WTC11 (cell line): ENCODE results near the gene DKK3. TPM values are rescaled to one million over a fixed set of nuclear protein-coding genes. Genes with fewer than 3 reads are reported as not detected.

Source experiments
- ATAC-seq: fragments of 200-7000 bp; cut with Tn5 transposase; 2 replicates; pipeline ENCODE4 v1.10.0; 2021; ENCODE audit warnings: mild to moderate bottlenecking, moderate library complexity
- CTCF ChIA-PET: fragments of 300-600 bp; sonication (Branson Sonifier 250); formaldehyde crosslinking; loops from one replicate; lab custom pipeline; 2021; ENCODE audit warnings: antibody characterized with exemption; lab: Charles Lee
- POLR2A ChIA-PET: fragments of 350-600 bp; sonication (Branson Sonifier 250); formaldehyde crosslinking; loops from one replicate; lab custom pipeline; 2021; ENCODE audit warnings: antibody characterized with exemption; lab: Charles Lee
- DNase-seq: peaks from one replicate; pipeline ENCODE4 v3.0.0; 2021; ENCODE audit warnings: low spot score
- H3K27ac Mint-ChIP-seq: 2 replicates; pipeline ENCODE4 v1.8.0; 2021; ENCODE audit warnings: mixed read lengths
- H3K27me3 Mint-ChIP-seq: 2 replicates; pipeline ENCODE4 v1.8.0; 2021; ENCODE audit warnings: low read depth, mild to moderate bottlenecking, moderate library complexity, mixed read lengths
- H3K36me3 Mint-ChIP-seq: 2 replicates; pipeline ENCODE4 v1.8.0; 2021; ENCODE audit warnings: mixed read lengths
- H3K4me1 Mint-ChIP-seq: 2 replicates; pipeline ENCODE4 v1.8.0; 2022; ENCODE audit warnings: mixed read lengths
- H3K4me3 Mint-ChIP-seq: 2 replicates; pipeline ENCODE4 v1.8.0; 2021; ENCODE audit warnings: mild to moderate bottlenecking, moderate library complexity, mixed read lengths
- H3K9me3 Mint-ChIP-seq: 2 replicates; pipeline ENCODE4 v1.8.0; 2021; ENCODE audit warnings: mixed read lengths
- AR ChIP-seq: fragments of 250-450 bp; sonication (Bioruptor Pico); IDR thresholded peaks from 2 replicates; pipeline ENCODE4 v1.9.0; 2021; ENCODE audit warnings: mild to moderate bottlenecking
- CREB1 ChIP-seq: sonication (generic); formaldehyde crosslinking; IDR thresholded peaks from 2 replicates; pipeline ENCODE4 v1.8.0; 2023; ENCODE audit warnings: mild to moderate bottlenecking, missing genetic modification reagents
- CREM ChIP-seq: sonication (generic); formaldehyde crosslinking; IDR thresholded peaks from 2 replicates; pipeline ENCODE4 v1.8.1; 2022; ENCODE audit warnings: mild to moderate bottlenecking, missing genetic modification reagents, moderate library complexity
- CTCF ChIP-seq: fragments of 200-600 bp; IDR thresholded peaks from 2 replicates; pipeline ENCODE4 v1.8.0; 2022; ENCODE audit warnings: antibody characterized with exemption
- E2F5 ChIP-seq: sonication (generic); formaldehyde crosslinking; IDR thresholded peaks from 2 replicates; pipeline ENCODE4 v1.8.1; 2022; ENCODE audit warnings: mild to moderate bottlenecking, moderate library complexity, missing genetic modification reagents
- ELF4 ChIP-seq: sonication (generic); formaldehyde crosslinking; IDR thresholded peaks from 2 replicates; pipeline ENCODE4 v1.8.1; 2022; ENCODE audit warnings: low read depth, mild to moderate bottlenecking, moderate library complexity, missing genetic modification reagents
- ESRRA ChIP-seq: sonication (generic); formaldehyde crosslinking; IDR thresholded peaks from 2 replicates; pipeline ENCODE4 v1.8.1; 2022; ENCODE audit warnings: mild to moderate bottlenecking, missing genetic modification reagents, borderline replicate concordance
- FOXJ3 ChIP-seq: sonication (generic); formaldehyde crosslinking; IDR thresholded peaks from 2 replicates; pipeline ENCODE4 v1.9.0; 2021; ENCODE audit warnings: missing genetic modification reagents, mild to moderate bottlenecking, borderline replicate concordance
- HMGXB4 ChIP-seq: sonication (generic); formaldehyde crosslinking; IDR thresholded peaks from 2 replicates; pipeline ENCODE4 v1.8.1; 2023; ENCODE audit warnings: mild to moderate bottlenecking, moderate library complexity, missing genetic modification reagents
- IRF1 ChIP-seq: sonication (generic); formaldehyde crosslinking; IDR thresholded peaks from 2 replicates; pipeline ENCODE4 v1.8.0; 2023; ENCODE audit warnings: missing genetic modification reagents
- NFE2L1 ChIP-seq: sonication (generic); formaldehyde crosslinking; IDR thresholded peaks from 2 replicates; pipeline ENCODE4 v1.8.1; 2023; ENCODE audit warnings: missing genetic modification reagents
- NR2C2 ChIP-seq: sonication (generic); formaldehyde crosslinking; IDR thresholded peaks from 2 replicates; pipeline ENCODE4 v1.8.0; 2022; ENCODE audit warnings: mild to moderate bottlenecking, missing genetic modification reagents
- SMAD3 ChIP-seq: sonication (generic); formaldehyde crosslinking; IDR thresholded peaks from 2 replicates; pipeline ENCODE4 v1.8.0; 2022; ENCODE audit warnings: missing genetic modification reagents, mild to moderate bottlenecking, borderline replicate concordance
- ZBTB43 ChIP-seq: sonication (generic); formaldehyde crosslinking; IDR thresholded peaks from 2 replicates; pipeline ENCODE4 v1.8.1; 2023; ENCODE audit warnings: mild to moderate bottlenecking, missing genetic modification reagents
- ZNF121 ChIP-seq: sonication (generic); formaldehyde crosslinking; IDR thresholded peaks from 2 replicates; pipeline ENCODE4 v1.8.0; 2023; ENCODE audit warnings: missing genetic modification reagents
- ZNF138 ChIP-seq: sonication (generic); formaldehyde crosslinking; conservative IDR thresholded peaks from 2 replicates; pipeline ENCODE4 v1.8.1; 2022; ENCODE audit warnings: mild to moderate bottlenecking, moderate library complexity, missing genetic modification reagents
- ZNF512 ChIP-seq: sonication (generic); formaldehyde crosslinking; IDR thresholded peaks from 2 replicates; pipeline ENCODE4 v1.8.1; 2022; ENCODE audit warnings: missing genetic modification reagents, borderline replicate concordance
- total RNA-seq: library from RNA; stranded (reverse); gene quantifications from 3 replicates; pipeline ENCODE4 v1.2.3, GENCODE V29; 2021

The DKK3 gene
- total RNA-seq, 1 experiment from 2014 or later: 17.6 TPM

GRCh38 chr11:11996321-11997048, 11.9 kb downstream of the DKK3 start:
- ATAC-seq (no peak), DNase-seq (no peak)
- TF ChIP-seq AR (CRISPR knock-in tag) (no peak), ELF4 (CRISPR knock-in tag) (no peak), ZNF138 (CRISPR knock-in tag) (no peak), NR2C2 (CRISPR knock-in tag) (no peak), ZNF121 (no peak), NFE2L1 (CRISPR knock-in tag) (no peak), CTCF (no peak), IRF1 (CRISPR knock-in tag) (no peak), FOXJ3 (CRISPR knock-in tag) (no peak), CREB1 (CRISPR knock-in tag) (no peak), ESRRA (no peak), ZBTB43 (CRISPR knock-in tag) (no peak)
- POLR2A ChIA-PET: no interaction called here
- CTCF ChIA-PET: no interaction called here
- H3K36me3 Mint-ChIP-seq: peaks cover 6% of the 10 kb centered on the region
- no peak overlapping the region; the same call in 1 of the 2 replicates for H3K27ac Mint-ChIP-seq
- H3K4me3 Mint-ChIP-seq: no peak overlapping the region
- no peaks in the 10 kb centered on the region for H3K27me3 Mint-ChIP-seq
- peaks cover 1% of the 10 kb centered on the region; the same call in 1 of the 2 replicates for H3K4me1 Mint-ChIP-seq
- H3K9me3 Mint-ChIP-seq: no peaks in the 10 kb centered on the region

- Mint-ChIP-seq H3K4me1 (peaks cover 4% of the 10 kb centered on the region; the same call in 1 of the 2 replicates), H3K9me3 (no peaks in the 10 kb centered on the region), H3K36me3 (peaks cover 4% of the 10 kb centered on the region; the same call in 1 of the 2 replicates), H3K27ac (no peak overlapping the region; the same call in 1 of the 2 replicates), H3K27me3 (no peaks in the 10 kb centered on the region)
- ChIA-PET CTCF (interaction anchor here (1.6 kb wide), 1 partner anchor 13 kb away, joined by 4 read pairs; the partner anchor contains the start of gene DKK3), POLR2A (no interaction called here)
- ATAC-seq (no peak), DNase-seq (no peak)
- no peak for TF ChIP-seq CREM (CRISPR knock-in tag)
- TF ChIP-seq HMGXB4 (CRISPR knock-in tag): no peak
- TF ChIP-seq ZNF512 (CRISPR knock-in tag): no peak
- TF ChIP-seq E2F5 (CRISPR knock-in tag): no peak
- TF ChIP-seq SMAD3 (CRISPR knock-in tag): no peak
- TF ChIP-seq, all 79 proteins: peak for 0
- H3K4me3 Mint-ChIP-seq: no peak overlapping the region
These were observed 12.8 kb downstream of the DKK3 start for GRCh38 chr11:11995601-11996000.
